NB4 (cell line): Measurements from ENCODE around the gene LAMTOR5.

Source experiments
- POLR2A ChIP-seq: IDR thresholded peaks from 2 replicates; pipeline ENCODE4 v1.6.1; 2011; ENCODE audit warnings: mild to moderate bottlenecking; ENCODE audit not compliant: insufficient read length; ENCODE audit errors: extremely low read depth
- TF ChIP-seq, protein P1 (sequence below): IDR thresholded peaks from one replicate; pipeline ENCODE4 v1.5.1; 2012; ENCODE audit warnings: low read depth, low read length

DNA sequence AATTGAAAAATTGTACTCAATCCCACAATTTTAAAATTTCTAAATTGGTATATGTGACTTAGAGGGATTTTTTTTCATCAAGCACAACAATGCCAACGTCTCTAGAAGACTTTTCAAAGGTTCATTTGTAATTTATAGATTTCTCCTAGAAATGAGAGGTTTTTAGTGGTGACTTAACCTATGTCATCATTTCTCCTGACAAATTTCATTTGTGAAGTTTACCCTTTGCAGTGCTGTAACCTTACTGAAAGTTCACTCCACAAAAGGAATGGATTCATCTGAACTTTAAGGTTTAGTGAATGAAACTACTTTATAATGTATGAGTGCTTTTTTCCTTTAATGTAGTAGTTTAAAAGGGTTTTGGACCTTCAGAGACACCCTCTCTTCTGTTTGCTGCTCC is 52.2 kb downstream of the LAMTOR5 start:
- TF ChIP-seq, protein P1, sequence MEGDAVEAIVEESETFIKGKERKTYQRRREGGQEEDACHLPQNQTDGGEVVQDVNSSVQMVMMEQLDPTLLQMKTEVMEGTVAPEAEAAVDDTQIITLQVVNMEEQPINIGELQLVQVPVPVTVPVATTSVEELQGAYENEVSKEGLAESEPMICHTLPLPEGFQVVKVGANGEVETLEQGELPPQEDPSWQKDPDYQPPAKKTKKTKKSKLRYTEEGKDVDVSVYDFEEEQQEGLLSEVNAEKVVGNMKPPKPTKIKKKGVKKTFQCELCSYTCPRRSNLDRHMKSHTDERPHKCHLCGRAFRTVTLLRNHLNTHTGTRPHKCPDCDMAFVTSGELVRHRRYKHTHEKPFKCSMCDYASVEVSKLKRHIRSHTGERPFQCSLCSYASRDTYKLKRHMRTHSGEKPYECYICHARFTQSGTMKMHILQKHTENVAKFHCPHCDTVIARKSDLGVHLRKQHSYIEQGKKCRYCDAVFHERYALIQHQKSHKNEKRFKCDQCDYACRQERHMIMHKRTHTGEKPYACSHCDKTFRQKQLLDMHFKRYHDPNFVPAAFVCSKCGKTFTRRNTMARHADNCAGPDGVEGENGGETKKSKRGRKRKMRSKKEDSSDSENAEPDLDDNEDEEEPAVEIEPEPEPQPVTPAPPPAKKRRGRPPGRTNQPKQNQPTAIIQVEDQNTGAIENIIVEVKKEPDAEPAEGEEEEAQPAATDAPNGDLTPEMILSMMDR: no peak
- no peak for TF ChIP-seq POLR2A
